ENCODE data around the gene RAB10.
"Not testable (repeated sequence)": the region's sequence is repeated elsewhere in the genome, so short reads cannot be mapped to it uniquely, and the experiment has no call there.

Gene RAB10

GRCh38 chr2:26058390-26058789 lies 24.5 kb downstream of the RAB10 start:
- no peak for DNase-seq (ENCODE audit: low read depth)

GRCh38 chr2:26059542-26059941 lies 25.7 kb downstream of the RAB10 start:
- no peak for DNase-seq (ENCODE audit: low read depth)

- DNase-seq (ENCODE audit: low read depth), result no peak
Measured at GRCh38 chr2:26061539-26061938, 27.7 kb downstream of the RAB10 start.

GRCh38 chr2:26064846-26065245 lies 31.0 kb downstream of the RAB10 start:
- no peak for DNase-seq (ENCODE audit: low read depth)

- no peak for DNase-seq (ENCODE audit: low read depth)
Measured at GRCh38 chr2:26067186-26067974, 33.5 kb downstream of the RAB10 start.

GRCh38 chr2:26067980-26068507 lies 34.2 kb downstream of the RAB10 start:
- no peak for DNase-seq (ENCODE audit: low read depth)

- peak; percentile 74 for DNase-seq (ENCODE audit: low read depth)
Measured at GRCh38 chr2:26068602-26069298, 34.9 kb downstream of the RAB10 start.

- no peak for DNase-seq (ENCODE audit: low read depth)
Measured at GRCh38 chr2:26070730-26071129, 36.8 kb downstream of the RAB10 start.

GRCh38 chr2:26072925-26073768 lies 39.3 kb downstream of the RAB10 start:
- DNase-seq (ENCODE audit: low read depth), result no peak

- no peak for DNase-seq (ENCODE audit: low read depth)
Measured at GRCh38 chr2:26073830-26074229, 39.9 kb downstream of the RAB10 start.

- no peak for DNase-seq (ENCODE audit: low read depth)
Measured at GRCh38 chr2:26074676-26075075, 40.8 kb downstream of the RAB10 start.

GRCh38 chr2:26075173-26075572 lies 41.3 kb downstream of the RAB10 start:
- no peak for DNase-seq (ENCODE audit: low read depth)

GRCh38 chr2:26076001-26076587 lies 42.2 kb downstream of the RAB10 start:
- no peak for DNase-seq (ENCODE audit: low read depth)

- no peak for DNase-seq (ENCODE audit: low read depth)
Measured at GRCh38 chr2:26077291-26077690, 43.4 kb downstream of the RAB10 start.

- no peak for DNase-seq (ENCODE audit: low read depth)
Measured at GRCh38 chr2:26078939-26079338, 45.1 kb downstream of the RAB10 start.

GRCh38 chr2:26080356-26080755 lies 46.5 kb downstream of the RAB10 start:
- DNase-seq (ENCODE audit: low read depth), result no peak

- DNase-seq (ENCODE audit: low read depth), result not testable (repeated sequence)
Measured at GRCh38 chr2:26080925-26081324, 47.0 kb downstream of the RAB10 start.

GRCh38 chr2:26081556-26081955 lies 47.7 kb downstream of the RAB10 start:
- no peak for DNase-seq (ENCODE audit: low read depth)

GRCh38 chr2:26086155-26086637 lies 52.3 kb downstream of the RAB10 start:
- peak; percentile 64 for DNase-seq (ENCODE audit: low read depth)

GRCh38 chr2:26086779-26087178 lies 52.9 kb downstream of the RAB10 start:
- no peak for DNase-seq (ENCODE audit: low read depth)

GRCh38 chr2:26088038-26088643 lies 54.3 kb downstream of the RAB10 start:
- no peak for DNase-seq (ENCODE audit: low read depth)
